GM12878 (cell line): ENCODE data around the gene ERC2. TPM values are rescaled to one million over a fixed set of nuclear protein-coding genes. Genes with fewer than 3 reads are reported as not detected.

Source experiments
- ATAC-seq: fragments of 200-7000 bp; cut with Tn5 transposase; 3 replicates; pipeline ENCODE4 v1.9.1; 2020; ENCODE audit warnings: mild to moderate bottlenecking, moderate library complexity
- BruUV-seq: library from RNA; stranded (reverse); fragments of 400-500 nt; replicated peaks from 2 replicates; lab custom pipeline; 2021; lab: Mats Ljungman, UMichigan
- CTCF ChIA-PET: fragments of 300-600 bp; sonication (Branson Sonifier 250); formaldehyde crosslinking; extraction: SDS; loops from one replicate; lab custom pipeline; 2021; ENCODE audit warnings: inconsistent platforms; lab: Yijun Ruan, JAX
- POLR2A ChIA-PET: fragments of 350-600 bp; formaldehyde crosslinking; extraction: SDS; loops from one replicate; lab custom pipeline; 2021; ENCODE audit warnings: inconsistent platforms; lab: Charles Lee
- RAD21 ChIA-PET: fragments of 300-600 bp; sonication (Branson Sonifier 250); formaldehyde crosslinking; loops from one replicate; lab custom pipeline; 2023; ENCODE audit warnings: antibody characterized with exemption; ENCODE audit not compliant: unreplicated experiment; lab: Charles Lee
- SMC1A ChIA-PET: fragments of 300-600 bp; sonication (Branson Sonifier 250); formaldehyde crosslinking; loops from one replicate; lab custom pipeline; 2023; ENCODE audit not compliant: unreplicated experiment, uncharacterized antibody; lab: Charles Lee
- DNase-seq: peaks from one replicate; pipeline ENCODE4 v3.0.0-alpha.2; 2011; ENCODE audit warnings: low read depth, low spot score
- FAIRE-seq: peaks from 3 replicates; lab custom pipeline; 2011; peaks lifted over from hg19 to GRCh38; lab: Jason Lieb, UNC
- H2AFZ ChIP-seq: 2 replicates; pipeline ENCODE4 v1.6.0; 2011; ENCODE audit warnings: low read depth, low read length, control low read depth; ENCODE audit not compliant: control insufficient read depth
- H3K27ac ChIP-seq: 2 replicates; pipeline ENCODE4 v1.5.1; 2011; ENCODE audit warnings: control low read depth; ENCODE audit not compliant: control insufficient read depth, insufficient read depth
- H3K27me3 ChIP-seq, 2 experiments: replicated peaks in 1 of 2; 2 replicates each; pipeline versions ENCODE4 v1.6.0 to v1.6.1; 2011; ENCODE audit warnings: low read length in 1 of 2; ENCODE audit not compliant: control insufficient read depth in 2 of 2, insufficient read depth in 2 of 2
- H3K36me3 ChIP-seq, 2 experiments: 2 replicates each; pipeline ENCODE4 v1.5.1; 2011; ENCODE audit warnings: low read length in 1 of 2; ENCODE audit not compliant: control insufficient read depth in 2 of 2, insufficient read depth in 2 of 2
- H3K4me1 ChIP-seq: 2 replicates; pipeline ENCODE4 v1.6.1; 2011; ENCODE audit warnings: mild to moderate bottlenecking, low read length, moderate library complexity, mixed read lengths; ENCODE audit not compliant: control insufficient read depth, insufficient read depth
- H3K4me2 ChIP-seq: 2 replicates; pipeline ENCODE4 v1.6.0; 2011; ENCODE audit warnings: control low read depth; ENCODE audit not compliant: control insufficient read depth, insufficient read depth
- H3K4me3 ChIP-seq: fragments of 200-600 bp; sonication (generic); 2 replicates; pipeline ENCODE4 v1.5.1; 2016
- H3K79me2 ChIP-seq: 2 replicates; pipeline ENCODE4 v1.6.0; 2011; ENCODE audit warnings: low read length; ENCODE audit not compliant: control insufficient read depth, insufficient read depth
- H3K9ac ChIP-seq: 2 replicates; pipeline ENCODE4 v1.8.0; 2011; ENCODE audit warnings: low read length, control low read depth, mixed read lengths; ENCODE audit not compliant: control insufficient read depth, insufficient read depth
- H3K9me3 ChIP-seq: replicated peaks from 3 replicates; pipeline ENCODE4 v1.5.1; 2011; ENCODE audit warnings: mild to moderate bottlenecking, low read length; ENCODE audit not compliant: control insufficient read depth, insufficient read depth
- H4K20me1 ChIP-seq: 2 replicates; pipeline ENCODE4 v1.6.0; 2011; ENCODE audit not compliant: control insufficient read depth, insufficient read depth
- CBFB ChIP-seq: IDR thresholded peaks from 2 replicates; pipeline ENCODE4 v1.6.1; 2016; ENCODE audit warnings: antibody characterized with exemption, low read depth
- EGR1 ChIP-seq, 2 experiments: IDR thresholded peaks; 1 replicate in 1 of 2; 2 replicates in 1 of 2; pipeline ENCODE4 v1.6.1; 2011 to 2012; ENCODE audit warnings: low read depth in 2 of 2, low read length in 2 of 2, borderline replicate concordance in 1 of 2, mild to moderate bottlenecking in 1 of 2, moderate library complexity in 1 of 2
- FOXM1 ChIP-seq: IDR thresholded peaks from 2 replicates; pipeline ENCODE4 v1.6.1; 2012; ENCODE audit warnings: low read depth, mild to moderate bottlenecking, inconsistent platforms, low read length, moderate library complexity
- IRF4 ChIP-seq: IDR thresholded peaks from 2 replicates; pipeline ENCODE4 v1.6.1; 2011; ENCODE audit warnings: low read depth, low read length
- NFIC ChIP-seq: IDR thresholded peaks from 2 replicates; pipeline ENCODE4 v1.6.1; 2012; ENCODE audit warnings: low read depth, mild to moderate bottlenecking, inconsistent platforms, low read length, moderate library complexity
- POLR2A ChIP-seq: IDR thresholded peaks from 2 replicates; pipeline ENCODE4 v1.6.1; 2011; ENCODE audit warnings: low read depth, mild to moderate bottlenecking, low read length
- RELA ChIP-seq: fragments of 450-650 bp; IDR thresholded peaks from 2 replicates; pipeline ENCODE4 v1.8.0; 2014; ENCODE audit warnings: borderline replicate concordance; ENCODE audit not compliant: partially characterized antibody
- YY1 ChIP-seq: IDR thresholded peaks from 2 replicates; pipeline ENCODE4 v1.6.1; 2011; ENCODE audit warnings: low read depth, mild to moderate bottlenecking, low read length
- WGBS: methylation state at CpG from one replicate; pipeline ENCODE4 v1.1.6; 2016; ENCODE audit warnings: low lambda C conversion rate; ENCODE audit not compliant: insufficient replicate concordance, insufficient coverage; ENCODE audit errors: missing lambda C conversion rate; 5-methylcytosine and 5-hydroxymethylcytosine counted together
- in situ Hi-C: fragments of 300-500 bp; cut with MboI; formaldehyde crosslinking; loops from 9 replicates; pipeline ENCODE4 v1.14.3; 2018; ENCODE audit warnings: mixed read lengths
- intact Hi-C: fragments of 100-400 bp; cut with micrococcal nuclease; formaldehyde crosslinking; loops from one replicate; pipeline ENCODE4 v1.14.2; 2022; ENCODE audit not compliant: unreplicated experiment
- polyA plus RNA-seq, 11 experiments: library from polyadenylated mRNA; depleted of rRNA in 4 of 11; unstranded in 6 of 11; stranded (reverse) in 5 of 11; fragments of >200 nt; fragmentation: Nextera tagmentation in 4 of 11; fragmentation: Illumina TruSeq in 1 of 11; extraction: Ambion mirVana in 4 of 11; extraction: Trizol in 1 of 11; gene quantifications; 1 replicate in 1 of 11; 2 replicates in 10 of 11; pipeline versions ENCODE4 v1.2.1 to v1.2.3, GENCODE V29; 2011 to 2016; ENCODE audit warnings: inconsistent platforms in 2 of 11, missing spikeins in 2 of 11, low read depth in 1 of 11
- total RNA-seq, 4 experiments: library from RNA; depleted of rRNA in 3 of 4; stranded (reverse); fragments of >200 nt in 3 of 4; fragmentation: Illumina TruSeq in 1 of 4; extraction: Trizol in 1 of 4; gene quantifications; 2 replicates each; pipeline versions ENCODE4 v1.2.1 to v1.2.3, GENCODE V29; 2013 to 2021
- TF ChIP-seq, protein P1 (sequence below): fragments of 450-650 bp; IDR thresholded peaks from 2 replicates; pipeline ENCODE4 v1.6.1; 2017; ENCODE audit warnings: mild to moderate bottlenecking, moderate library complexity
- TF ChIP-seq, protein P2 (sequence below): fragments of 450-650 bp; formaldehyde crosslinking; IDR thresholded peaks from 2 replicates; pipeline ENCODE4 v1.5.0; 2022; ENCODE audit warnings: mild to moderate bottlenecking, missing genetic modification characterization

The ERC2 gene
- total and polyA plus RNA-seq, 10 of the 15 experiments (the other 5 are each of a cell fraction or from before 2014, with no cell fraction given), result 0.06 to 1.4 (median 0.12) TPM; not detected in 3

DNA sequence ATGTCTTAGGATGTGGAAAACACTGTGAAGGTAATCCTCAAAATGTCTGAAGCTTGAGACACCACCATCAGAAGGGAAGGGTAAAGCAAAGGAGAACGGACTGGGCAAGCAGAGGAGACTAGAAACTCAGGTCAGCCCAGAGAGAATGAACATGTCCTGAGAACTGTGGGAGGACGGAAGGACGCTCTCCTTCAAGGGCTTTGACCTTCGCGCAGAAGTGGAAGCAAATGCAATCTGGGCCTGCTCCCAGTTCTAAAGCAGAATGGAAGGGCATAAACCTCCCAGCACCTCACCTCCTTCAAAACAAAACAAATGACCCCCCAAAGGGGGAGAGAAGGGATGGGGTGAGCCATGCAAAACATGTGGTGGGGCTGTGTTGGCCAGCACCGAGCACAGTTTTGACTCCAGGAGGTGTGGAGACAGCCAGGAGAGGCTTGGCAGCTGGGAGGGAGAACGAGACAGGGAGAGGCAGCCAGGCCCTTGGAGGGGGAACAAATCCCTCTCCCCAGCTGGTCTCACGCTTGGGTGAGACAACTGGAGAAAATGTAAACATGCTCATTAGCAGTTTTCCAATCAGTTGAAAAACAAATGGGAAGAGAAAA, 758.8 kb downstream of the ERC2 start:
- ChIA-PET SMC1A (interaction anchor here (0.8 kb wide), 1 partner anchor 9 kb away, joined by 4 read pairs; no protein-coding TSS in a partner anchor), RAD21 (no interaction called here), CTCF (no interaction called here), POLR2A (no interaction called here)
- Histone ChIP-seq H2AFZ (no peak overlapping the region), H3K36me3 (no peaks in the 10 kb centered on the region), H3K4me3 (no peak overlapping the region), H4K20me1 (no peaks in the 10 kb centered on the region), H3K27me3 (no peaks in the 10 kb centered on the region), H3K4me1 (no peaks in the 10 kb centered on the region; the same call in 1 of the 2 replicates), H3K79me2 (no peaks in the 10 kb centered on the region), H3K27ac (no peak overlapping the region), H3K9ac (no peak overlapping the region), H3K9me3 (no peaks in the 10 kb centered on the region), H3K4me2 (no peak overlapping the region)
- FAIRE-seq (no peak), DNase-seq (no peak), ATAC-seq (no peak)
- TF ChIP-seq RELA (no peak), FOXM1 (no peak), YY1 (no peak), IRF4 (no peak), POLR2A (no peak), CBFB (no peak), NFIC (no peak), EGR1 (IDR thresholded peaks at IDR 0.05; ENCODE audit: borderline replicate concordance in 1 of 2, low read depth in 2 of 2, low read length in 2 of 2) (no peak)
- TF ChIP-seq, protein P1, sequence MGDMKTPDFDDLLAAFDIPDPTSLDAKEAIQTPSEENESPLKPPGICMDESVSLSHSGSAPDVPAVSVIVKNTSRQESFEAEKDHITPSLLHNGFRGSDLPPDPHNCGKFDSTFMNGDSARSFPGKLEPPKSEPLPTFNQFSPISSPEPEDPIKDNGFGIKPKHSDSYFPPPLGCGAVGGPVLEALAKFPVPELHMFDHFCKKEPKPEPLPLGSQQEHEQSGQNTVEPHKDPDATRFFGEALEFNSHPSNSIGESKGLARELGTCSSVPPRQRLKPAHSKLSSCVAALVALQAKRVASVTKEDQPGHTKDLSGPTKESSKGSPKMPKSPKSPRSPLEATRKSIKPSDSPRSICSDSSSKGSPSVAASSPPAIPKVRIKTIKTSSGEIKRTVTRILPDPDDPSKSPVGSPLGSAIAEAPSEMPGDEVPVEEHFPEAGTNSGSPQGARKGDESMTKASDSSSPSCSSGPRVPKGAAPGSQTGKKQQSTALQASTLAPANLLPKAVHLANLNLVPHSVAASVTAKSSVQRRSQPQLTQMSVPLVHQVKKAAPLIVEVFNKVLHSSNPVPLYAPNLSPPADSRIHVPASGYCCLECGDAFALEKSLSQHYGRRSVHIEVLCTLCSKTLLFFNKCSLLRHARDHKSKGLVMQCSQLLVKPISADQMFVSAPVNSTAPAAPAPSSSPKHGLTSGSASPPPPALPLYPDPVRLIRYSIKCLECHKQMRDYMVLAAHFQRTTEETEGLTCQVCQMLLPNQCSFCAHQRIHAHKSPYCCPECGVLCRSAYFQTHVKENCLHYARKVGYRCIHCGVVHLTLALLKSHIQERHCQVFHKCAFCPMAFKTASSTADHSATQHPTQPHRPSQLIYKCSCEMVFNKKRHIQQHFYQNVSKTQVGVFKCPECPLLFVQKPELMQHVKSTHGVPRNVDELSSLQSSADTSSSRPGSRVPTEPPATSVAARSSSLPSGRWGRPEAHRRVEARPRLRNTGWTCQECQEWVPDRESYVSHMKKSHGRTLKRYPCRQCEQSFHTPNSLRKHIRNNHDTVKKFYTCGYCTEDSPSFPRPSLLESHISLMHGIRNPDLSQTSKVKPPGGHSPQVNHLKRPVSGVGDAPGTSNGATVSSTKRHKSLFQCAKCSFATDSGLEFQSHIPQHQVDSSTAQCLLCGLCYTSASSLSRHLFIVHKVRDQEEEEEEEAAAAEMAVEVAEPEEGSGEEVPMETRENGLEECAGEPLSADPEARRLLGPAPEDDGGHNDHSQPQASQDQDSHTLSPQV, result no peak
- TF ChIP-seq, protein P2, sequence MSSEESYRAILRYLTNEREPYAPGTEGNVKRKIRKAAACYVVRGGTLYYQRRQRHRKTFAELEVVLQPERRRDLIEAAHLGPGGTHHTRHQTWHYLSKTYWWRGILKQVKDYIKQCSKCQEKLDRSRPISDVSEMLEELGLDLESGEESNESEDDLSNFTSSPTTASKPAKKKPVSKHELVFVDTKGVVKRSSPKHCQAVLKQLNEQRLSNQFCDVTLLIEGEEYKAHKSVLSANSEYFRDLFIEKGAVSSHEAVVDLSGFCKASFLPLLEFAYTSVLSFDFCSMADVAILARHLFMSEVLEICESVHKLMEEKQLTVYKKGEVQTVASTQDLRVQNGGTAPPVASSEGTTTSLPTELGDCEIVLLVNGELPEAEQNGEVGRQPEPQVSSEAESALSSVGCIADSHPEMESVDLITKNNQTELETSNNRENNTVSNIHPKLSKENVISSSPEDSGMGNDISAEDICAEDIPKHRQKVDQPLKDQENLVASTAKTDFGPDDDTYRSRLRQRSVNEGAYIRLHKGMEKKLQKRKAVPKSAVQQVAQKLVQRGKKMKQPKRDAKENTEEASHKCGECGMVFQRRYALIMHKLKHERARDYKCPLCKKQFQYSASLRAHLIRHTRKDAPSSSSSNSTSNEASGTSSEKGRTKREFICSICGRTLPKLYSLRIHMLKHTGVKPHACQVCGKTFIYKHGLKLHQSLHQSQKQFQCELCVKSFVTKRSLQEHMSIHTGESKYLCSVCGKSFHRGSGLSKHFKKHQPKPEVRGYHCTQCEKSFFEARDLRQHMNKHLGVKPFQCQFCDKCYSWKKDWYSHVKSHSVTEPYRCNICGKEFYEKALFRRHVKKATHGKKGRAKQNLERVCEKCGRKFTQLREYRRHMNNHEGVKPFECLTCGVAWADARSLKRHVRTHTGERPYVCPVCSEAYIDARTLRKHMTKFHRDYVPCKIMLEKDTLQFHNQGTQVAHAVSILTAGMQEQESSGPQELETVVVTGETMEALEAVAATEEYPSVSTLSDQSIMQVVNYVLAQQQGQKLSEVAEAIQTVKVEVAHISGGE (CRISPR knock-in tag), result no peak
- WGBS, result 50% methylated on average over 8 of the region's 8 CpGs
- in situ Hi-C loops (no loop called here), intact Hi-C loops (no loop called here)
- BruUV-seq, result no TSS peak
